Ovary (tissue), 9 donors: ENCODE data around the gene SLC33A1. TPM values are rescaled to one million over a fixed set of nuclear protein-coding genes. Genes with fewer than 3 reads are reported as not detected.
A peak's percentile ranks its signal among the peaks of the same experiment; 100 is the strongest.
"Not testable (repeated sequence)": the region's sequence is repeated elsewhere in the genome, so short reads cannot be mapped to it uniquely, and the experiment has no call there.

ENCODE experiments used
- DNase-seq, 5 donors: peaks; one replicate each; pipeline ENCODE4 v3.0.0-alpha.2; 2019 to 2020
- H3K27ac ChIP-seq, 2 donors: fragments of 200-600 bp; one replicate each; pipeline versions ENCODE4 v1.5.1 to v1.8.0; 2019 to 2022
- H3K27me3 ChIP-seq: fragments of 200-600 bp; one replicate; pipeline ENCODE4 v1.8.0; 2022
- H3K36me3 ChIP-seq: fragments of 200-600 bp; sonication (generic); one replicate; pipeline ENCODE4 v1.5.1; 2019
- H3K4me1 ChIP-seq: one replicate; pipeline ENCODE4 v1.8.1; 2013; ENCODE audit warnings: mild to moderate bottlenecking, moderate library complexity; ENCODE audit not compliant: insufficient read depth
- H3K4me3 ChIP-seq: fragments of 200-600 bp; sonication (generic); one replicate; pipeline ENCODE4 v1.5.1; 2017
- H3K9me3 ChIP-seq, 2 donors: fragments of 200-600 bp in 1 of 2; sonication (generic) in 1 of 2; one replicate each; pipeline versions ENCODE4 v1.5.1 to v1.8.1; 2013 to 2019; ENCODE audit warnings: mild to moderate bottlenecking in 1 of 2, moderate library complexity in 1 of 2
- EP300 ChIP-seq: sonication (generic); formaldehyde crosslinking; IDR thresholded peaks from one replicate; pipeline ENCODE4 v1.6.1; 2017; ENCODE audit warnings: antibody characterized with exemption
- POLR2A ChIP-seq: fragments of 450-650 bp; IDR thresholded peaks from one replicate; pipeline ENCODE4 v1.6.1; 2017; ENCODE audit warnings: antibody characterized with exemption, mild to moderate bottlenecking, moderate library complexity
- WGBS, 3 donors: extraction: QIAGEN DNeasy Blood & Tissue Kit in 1 of 3; methylation state at CpG; one replicate each; pipeline versions ENCODE4 v1.1.5 to v1.1.7; 2013 to 2017; 5-methylcytosine and 5-hydroxymethylcytosine counted together
- intact Hi-C, 4 donors: fragments of 100-400 bp; cut with DNase I; formaldehyde crosslinking; loops; one replicate each; pipeline versions ENCODE4 v1.11.0 to v1.15.1; 2022 to 2023
- polyA plus RNA-seq, 2 donors: library from polyadenylated mRNA; stranded (reverse); fragments of 200-250 nt in 1 of 2; fragments of 350-450 nt in 1 of 2; fragmentation: Illumina TruSeq in 1 of 2; extraction: RNeasy Lipid Tissue Mini Kit (QIAGEN cat#74804) in 1 of 2; gene quantifications; one replicate each; pipeline ENCODE4 v1.2.3, GENCODE V29; 2013 to 2014
- total RNA-seq, 7 donors: library from RNA; depleted of rRNA in 2 of 7; stranded (reverse); fragments of >200 nt in 2 of 7; fragmentation: NEBNext Ultra II Directional in 3 of 7; extraction: Animal tissue kit (Norgen Biotek cat#: 25700) in 3 of 7; gene quantifications; one replicate each; pipeline versions ENCODE4 v1.1.0 to v1.2.4, GENCODE V29; 2016 to 2023
- TF ChIP-seq, protein P1 (sequence below), 3 donors: fragments of 450-650 bp in 2 of 3; fragments of 200-600 bp in 1 of 3; IDR thresholded peaks; one replicate each; pipeline versions ENCODE4 v1.5.1 to v1.8.0; 2016 to 2022; ENCODE audit warnings: antibody characterized with exemption in 3 of 3, mild to moderate bottlenecking in 1 of 3
- donor health status: DM: no; HTN: no; CAD: no; lungs with moderate emphysema.
- donor health status: DM: no; HTN: no; CAD: no.
- donor health status: Bipolar disorder and iron deficiency.
- donor health status: DM: yes; HTN: yes; CAD: no.
- donor health status: DM: no; HTN: no; CAD: no.
- donor health status: DM: yes; HTN: yes; CAD: no.

The SLC33A1 gene
- total and polyA plus RNA-seq, 9 donors: 10.9 to 35.4 (median 23.7) TPM

DNA sequence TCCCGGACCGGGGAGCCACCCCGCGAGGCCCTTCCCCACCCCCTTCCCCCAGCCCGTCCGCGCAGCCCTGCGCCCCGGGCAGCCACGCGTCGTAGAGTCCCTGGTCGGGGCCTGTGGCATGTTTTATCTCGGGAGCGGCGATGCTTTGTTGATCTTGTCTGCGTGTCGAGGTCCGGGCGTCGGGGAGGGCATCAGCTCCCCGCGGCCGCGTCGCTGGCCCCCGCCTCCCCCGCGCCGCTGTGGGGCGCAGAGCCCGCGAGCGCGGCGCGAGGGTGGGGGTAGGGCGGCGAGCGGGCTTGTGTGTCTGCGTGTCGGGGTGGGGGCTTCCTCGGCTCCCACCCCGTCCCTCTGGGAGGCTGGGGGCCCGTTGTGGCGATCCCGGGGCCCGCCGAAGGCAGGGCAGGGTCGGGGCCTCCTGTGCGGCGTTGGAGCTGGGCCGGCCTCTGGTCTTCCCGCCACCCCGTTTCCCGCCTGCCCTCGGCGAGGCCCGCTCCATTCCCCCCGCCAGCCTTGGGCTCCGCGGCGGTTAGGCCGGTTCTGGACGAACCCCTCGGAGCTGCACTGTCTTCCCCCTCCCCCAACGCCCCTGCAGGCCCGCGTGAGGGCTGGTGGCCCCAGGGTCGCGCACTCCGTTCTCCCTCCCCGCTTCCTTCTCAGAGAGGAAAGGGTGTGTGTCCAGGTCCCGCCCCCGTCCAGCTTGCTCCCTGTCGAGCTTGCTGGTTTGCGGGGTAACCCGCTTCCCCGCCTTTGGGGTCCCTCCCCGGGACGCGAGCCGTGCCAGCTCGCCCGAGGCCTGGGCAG is 16.9 kb upstream of the SLC33A1 start:
- WGBS, 3 donors: 0 to 1% (median 1%) methylated on average over 56 to 85 of the region's 85 CpGs
- Histone ChIP-seq H3K4me3 (peak overlapping the region; percentile 75), H3K27ac (peak overlapping the region; percentile 96 to 97), H3K9me3 (no peaks in the 10 kb centered on the region), H3K27me3 (no peaks in the 10 kb centered on the region), H3K36me3 (no peaks in the 10 kb centered on the region), H3K4me1 (peaks cover 2% of the 10 kb centered on the region)
- TF ChIP-seq, protein P1, sequence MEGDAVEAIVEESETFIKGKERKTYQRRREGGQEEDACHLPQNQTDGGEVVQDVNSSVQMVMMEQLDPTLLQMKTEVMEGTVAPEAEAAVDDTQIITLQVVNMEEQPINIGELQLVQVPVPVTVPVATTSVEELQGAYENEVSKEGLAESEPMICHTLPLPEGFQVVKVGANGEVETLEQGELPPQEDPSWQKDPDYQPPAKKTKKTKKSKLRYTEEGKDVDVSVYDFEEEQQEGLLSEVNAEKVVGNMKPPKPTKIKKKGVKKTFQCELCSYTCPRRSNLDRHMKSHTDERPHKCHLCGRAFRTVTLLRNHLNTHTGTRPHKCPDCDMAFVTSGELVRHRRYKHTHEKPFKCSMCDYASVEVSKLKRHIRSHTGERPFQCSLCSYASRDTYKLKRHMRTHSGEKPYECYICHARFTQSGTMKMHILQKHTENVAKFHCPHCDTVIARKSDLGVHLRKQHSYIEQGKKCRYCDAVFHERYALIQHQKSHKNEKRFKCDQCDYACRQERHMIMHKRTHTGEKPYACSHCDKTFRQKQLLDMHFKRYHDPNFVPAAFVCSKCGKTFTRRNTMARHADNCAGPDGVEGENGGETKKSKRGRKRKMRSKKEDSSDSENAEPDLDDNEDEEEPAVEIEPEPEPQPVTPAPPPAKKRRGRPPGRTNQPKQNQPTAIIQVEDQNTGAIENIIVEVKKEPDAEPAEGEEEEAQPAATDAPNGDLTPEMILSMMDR (IDR thresholded peaks at IDR 0.05): no peak
- TF ChIP-seq POLR2A: no peak
- TF ChIP-seq EP300: no peak
- peak; percentile 41 to 74 (median 70) for DNase-seq
- intact Hi-C loops: loop anchor here in 1 of 4 donors (2.0 to 5.0 kb wide), 2 partner anchors 16 to 64 kb away; partner anchors contain the start of genes C3orf33 and SLC33A1

DNA sequence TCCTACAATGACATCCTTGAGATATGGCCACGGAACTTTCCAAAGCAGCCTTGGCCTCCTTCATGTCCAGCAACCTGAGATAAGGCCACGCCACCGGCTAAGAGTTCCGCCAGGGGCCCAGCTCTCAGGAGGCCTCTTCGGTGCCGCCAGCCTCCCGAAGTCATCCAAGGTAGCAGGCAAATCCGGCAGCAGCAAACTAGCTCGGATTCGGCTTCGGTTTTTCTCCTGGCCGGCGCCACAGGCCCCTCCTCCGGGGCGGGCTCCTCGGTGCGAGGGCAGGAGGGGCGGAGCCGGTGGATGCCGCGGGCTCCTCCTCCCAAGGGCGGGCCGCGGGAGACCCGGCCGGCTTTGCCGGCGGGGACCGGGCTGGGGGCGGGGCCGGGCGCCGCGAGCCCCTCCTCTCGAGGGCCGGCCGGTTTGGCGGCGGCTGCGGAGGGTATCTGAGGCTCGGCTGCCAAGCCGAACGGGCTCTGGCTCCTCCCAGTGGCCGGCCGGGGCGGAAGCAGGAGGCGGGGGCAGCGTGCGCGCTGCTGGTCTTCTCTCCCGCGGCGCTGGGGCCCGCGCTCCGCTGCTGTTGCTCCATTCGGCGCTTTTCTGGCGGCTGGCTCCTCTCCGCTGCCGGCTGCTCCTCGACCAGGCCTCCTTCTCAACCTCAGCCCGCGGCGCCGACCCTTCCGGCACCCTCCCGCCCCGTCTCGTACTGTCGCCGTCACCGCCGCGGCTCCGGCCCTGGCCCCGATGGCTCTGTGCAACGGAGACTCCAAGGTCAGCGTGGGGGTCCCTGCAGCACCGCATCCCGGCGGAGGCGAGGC is 16.1 kb upstream of the SLC33A1 start, which contains the start of gene GMPS:
GMPS (plus strand) TSS at position 518 of the 812 bp plus-strand sequence; CDS start at position 739, 221 bp downstream.
- Histone ChIP-seq H3K4me3 (peak within 1 kb of the TSS; percentile 75), H3K4me1 (peaks cover 2% of the 10 kb centered on the region), H3K27me3 (no peaks in the 10 kb centered on the region), H3K9me3 (no peaks in the 10 kb centered on the region), H3K27ac (peak within 1 kb of the TSS; percentile 96 to 97), H3K36me3 (no peaks in the 10 kb centered on the region)
- TF ChIP-seq EP300 (no peak), POLR2A (peak; percentile 65)
- TF ChIP-seq, protein P1 (IDR thresholded peaks at IDR 0.05): peak; percentile 35 to 65 (median 40)
- DNase-seq: peak; percentile 93 to 96 (median 94)
- 0% methylated on average over 39 to 82 of the region's 83 CpGs for WGBS, 3 donors
- intact Hi-C loops: loop anchor here in 1 of 4 donors (2.0 to 5.0 kb wide), 2 partner anchors 16 to 63 kb away; partner anchors contain the start of genes C3orf33 and SLC33A1

DNA sequence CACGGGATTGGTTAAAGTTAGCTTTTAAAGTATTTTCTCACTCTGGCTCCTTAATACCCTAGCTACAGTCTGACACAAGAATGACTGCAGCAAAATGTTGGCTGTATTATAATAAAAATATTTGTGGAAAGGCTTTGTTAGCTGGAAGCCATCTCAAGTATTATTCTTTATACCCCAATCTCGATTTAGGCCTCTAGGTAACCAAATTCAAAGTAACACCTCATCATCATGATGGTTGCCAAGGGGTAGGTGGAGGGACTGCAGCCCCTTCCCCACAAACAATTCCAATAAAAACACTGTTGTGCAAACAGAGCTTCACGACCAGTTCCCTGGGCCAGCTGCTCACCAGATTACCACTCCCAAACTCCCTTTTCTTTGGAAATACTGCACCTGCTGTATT is 15.5 kb upstream of the SLC33A1 start:
- H3K36me3 ChIP-seq: no peaks in the 10 kb centered on the region
- TF ChIP-seq, protein P1 (IDR thresholded peaks at IDR 0.05): no peak
- TF ChIP-seq POLR2A (no peak), EP300 (no peak)
- intact Hi-C loops: loop anchor here in 1 of 4 donors (2.0 to 5.0 kb wide), 2 partner anchors 15 to 62 kb away; partner anchors contain the start of genes C3orf33 and SLC33A1
- H3K4me3 ChIP-seq: peak overlapping the region; percentile 75
- H3K27me3 ChIP-seq: no peaks in the 10 kb centered on the region
- no peak for DNase-seq
- peaks cover 2% of the 10 kb centered on the region for H3K4me1 ChIP-seq
- no peaks in the 10 kb centered on the region for H3K9me3 ChIP-seq
- peak overlapping the region in 1 of 2 donors; percentile 64 for H3K27ac ChIP-seq
- WGBS, 3 donors: 27 to 32% (median 28%) methylated on average over 3 of the region's 3 CpGs

DNA sequence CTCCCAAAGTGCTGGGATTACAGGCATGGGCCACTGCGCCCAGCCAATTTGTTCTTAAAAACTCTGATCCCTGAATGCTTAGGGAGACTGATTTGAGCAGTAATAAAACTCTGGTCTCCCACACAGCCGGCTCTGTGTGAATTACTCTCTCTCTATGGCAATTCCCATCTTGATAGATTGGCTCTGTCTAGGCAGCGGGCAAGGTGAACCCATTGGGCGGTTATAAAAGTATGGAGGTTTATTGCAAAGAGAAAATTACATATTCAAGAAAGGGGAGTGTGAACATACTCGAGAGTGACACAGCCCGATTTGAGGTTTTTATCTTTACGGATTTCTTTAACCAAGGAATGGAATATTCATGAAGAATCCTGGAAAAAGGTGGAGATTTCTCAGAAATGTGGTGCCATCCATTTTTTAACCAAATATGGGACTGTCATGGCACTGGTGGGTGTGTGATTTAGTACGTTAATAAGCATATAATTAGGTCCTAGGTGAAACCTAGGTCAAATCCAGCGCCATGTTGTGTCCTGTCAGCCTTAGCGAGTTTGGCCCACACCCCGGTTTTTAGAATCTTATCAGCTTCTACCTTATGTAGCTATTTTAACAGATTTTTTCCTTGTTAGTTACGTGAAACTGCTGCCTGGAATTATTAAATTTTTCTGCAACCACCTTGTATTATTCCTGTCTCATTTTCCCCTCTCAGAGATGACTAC is 9.0 kb upstream of the SLC33A1 start:
- H3K27me3 ChIP-seq: no peaks in the 10 kb centered on the region
- H3K9me3 ChIP-seq: no peaks in the 10 kb centered on the region
- TF ChIP-seq POLR2A (no peak), EP300 (no peak)
- TF ChIP-seq, protein P1 (IDR thresholded peaks at IDR 0.05): no peak

DNA sequence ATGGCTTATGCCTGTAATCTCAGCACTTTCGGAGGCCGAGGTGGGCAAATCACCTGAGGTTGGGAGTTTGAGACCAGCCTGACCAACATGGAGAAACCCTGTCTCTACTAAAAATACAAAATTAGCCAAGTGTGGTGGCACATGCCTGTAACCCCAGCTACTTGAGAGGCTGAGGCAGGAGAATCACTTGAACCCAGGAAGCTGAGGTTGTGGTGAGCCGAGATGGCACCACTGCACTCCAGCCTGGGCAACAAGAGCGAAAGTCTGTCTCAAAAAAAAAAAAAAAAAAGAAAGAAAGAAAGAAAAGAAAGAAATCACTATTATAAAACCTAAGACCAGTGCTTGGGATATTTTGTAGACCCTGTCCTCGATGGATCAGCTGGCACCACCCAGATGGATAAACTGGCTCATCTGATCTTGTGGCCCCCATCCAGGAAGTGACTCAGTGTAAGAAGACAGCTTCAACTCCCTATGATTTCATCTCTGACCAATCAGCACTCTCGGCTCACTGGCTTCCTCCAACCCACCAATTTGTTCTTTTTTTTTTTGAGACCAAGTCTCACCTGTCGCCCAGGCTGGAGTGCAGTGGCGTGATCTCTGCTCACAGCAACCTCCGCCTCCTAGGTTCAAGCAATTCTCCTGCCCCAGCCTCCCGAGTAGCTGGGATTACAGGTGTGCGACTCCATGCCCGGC is 8.2 kb upstream of the SLC33A1 start:
- H3K27ac ChIP-seq, H3K9me3 ChIP-seq, DNase-seq, H3K4me1 ChIP-seq, H3K4me3 ChIP-seq, intact Hi-C loops, H3K27me3 ChIP-seq, H3K36me3 ChIP-seq: not testable (repeated sequence)
- WGBS, 3 donors: 86 to 91% (median 89%) methylated on average over 12 of the region's 12 CpGs

More for the DNA sequence above, 9.0 kb upstream of the SLC33A1 start:
- DNase-seq: no peak
- intact Hi-C loops: no loop called here
- WGBS, 3 donors: 77 to 88% (median 83%) methylated on average over 12 of the region's 12 CpGs
- Histone ChIP-seq H3K36me3 (no peaks in the 10 kb centered on the region), H3K27ac (no peak overlapping the region), H3K4me1 (no peaks in the 10 kb centered on the region), H3K4me3 (no peak overlapping the region)
